Liver (tissue), 10 donors: Measurements from ENCODE around the gene NAALADL1. TPM values are rescaled to one million over a fixed set of nuclear protein-coding genes. Genes with fewer than 3 reads are reported as not detected.

Experiments
- DNase-seq: peaks from one replicate; pipeline ENCODE4 v3.0.0-alpha.2; 2017; ENCODE audit warnings: low spot score
- H3K27ac ChIP-seq, 2 donors: one replicate each; pipeline ENCODE4 v1.7.0; 2013; ENCODE audit warnings: inconsistent platforms in 2 of 2, low read length in 2 of 2, control low read depth in 1 of 2, low read depth in 1 of 2, mild to moderate bottlenecking in 1 of 2
- H3K27me3 ChIP-seq, 4 donors: one replicate each; pipeline versions ENCODE4 v1.6.1 to v1.7.0; 2013; ENCODE audit warnings: low read length in 3 of 4, inconsistent platforms in 1 of 4, mild to moderate bottlenecking in 1 of 4, moderate library complexity in 1 of 4; ENCODE audit not compliant: control insufficient read depth in 4 of 4, insufficient read depth in 4 of 4
- H3K36me3 ChIP-seq, 4 donors: one replicate each; pipeline versions ENCODE4 v1.6.1 to v1.7.0; 2013; ENCODE audit warnings: low read length in 3 of 4, mild to moderate bottlenecking in 3 of 4, low read depth in 1 of 4, moderate library complexity in 1 of 4; ENCODE audit not compliant: control insufficient read depth in 4 of 4, insufficient read depth in 3 of 4
- H3K4me1 ChIP-seq, 4 donors: one replicate each; pipeline versions ENCODE4 v1.6.1 to v1.7.0; 2013; ENCODE audit warnings: low read length in 3 of 4, mild to moderate bottlenecking in 3 of 4, moderate library complexity in 1 of 4; ENCODE audit not compliant: control insufficient read depth in 4 of 4, insufficient read depth in 4 of 4
- H3K4me3 ChIP-seq, 3 donors: one replicate each; pipeline versions ENCODE4 v1.6.1 to v1.7.0; 2013; ENCODE audit warnings: low read length in 3 of 3, control low read depth in 1 of 3, low read depth in 1 of 3, mild to moderate bottlenecking in 1 of 3
- H3K9ac ChIP-seq, 2 donors: one replicate each; pipeline ENCODE4 v1.7.0; 2013; ENCODE audit warnings: low read length in 2 of 2, mild to moderate bottlenecking in 2 of 2, moderate library complexity in 2 of 2, control low read depth in 1 of 2, low read depth in 1 of 2
- H3K9me3 ChIP-seq, 4 donors: one replicate each; pipeline versions ENCODE4 v1.6.1 to v1.7.0; 2013; ENCODE audit warnings: low read length in 3 of 4; ENCODE audit not compliant: control insufficient read depth in 4 of 4
- CTCF ChIP-seq: fragments of 150-350 bp; IDR thresholded peaks from 2 replicates; pipeline ENCODE4 v1.5.1; 2017; ENCODE audit warnings: improper control_type of control experiment, low read depth, low read length; ENCODE audit not compliant: missing input control
- EGR1 ChIP-seq, 2 donors: IDR thresholded peaks; 2 replicates each; pipeline ENCODE4 v1.6.1; 2016 to 2018; ENCODE audit warnings: antibody characterized with exemption in 2 of 2, low read depth in 2 of 2
- FOXA1 ChIP-seq: IDR thresholded peaks from 2 replicates; pipeline ENCODE4 v1.6.1; 2016; ENCODE audit warnings: antibody characterized with exemption
- HNF4G ChIP-seq: IDR thresholded peaks from 2 replicates; pipeline ENCODE4 v1.6.1; 2016; ENCODE audit warnings: antibody characterized with exemption
- YY1 ChIP-seq: IDR thresholded peaks from 2 replicates; pipeline ENCODE4 v1.6.1; 2016; ENCODE audit warnings: antibody characterized with exemption, mild to moderate bottlenecking
- WGBS: extraction: QIAGEN DNeasy Blood & Tissue Kit; methylation state at CpG from one replicate; pipeline ENCODE4 v1.1.7; 2013; 5-methylcytosine and 5-hydroxymethylcytosine counted together
- polyA plus RNA-seq, 2 donors: library from polyadenylated mRNA; stranded (reverse) in 1 of 2; unstranded in 1 of 2; fragments of 200-250 nt in 1 of 2; fragments of >200 nt in 1 of 2; fragmentation: Nextera tagmentation in 1 of 2; extraction: Ambion mirVana in 1 of 2; gene quantifications; one replicate each; pipeline versions ENCODE4 v1.2.1 to v1.2.3, GENCODE V29; 2013 to 2015
- small RNA-seq: library from RNA; depleted of rRNA; stranded (forward); fragments of <200 nt; gene quantifications from one replicate; pipeline ENCODE3, GENCODE V24; 2014
- total RNA-seq, 2 donors: library from RNA; depleted of rRNA; stranded (reverse); fragments of >200 nt; gene quantifications; one replicate each; pipeline ENCODE4 v1.2.3, GENCODE V29; 2014
- donor health status: healthy.
- donor health status: healthy.
- donor health status: healthy.
- donor health status: healthy.
- donor health status: healthy.

Gene NAALADL1
- total and polyA plus RNA-seq, 4 donors, result 1.2 to 2.1 (median 1.6) TPM

- peak; percentile 58 for TF ChIP-seq CTCF
Observed at GRCh38 chr11:64996710-64997380, 61.5 kb downstream of the NAALADL1 start, which contains the start of gene BATF2 (continued).

GRCh38 chr11:64996327-64996709 lies 62.0 kb downstream of the NAALADL1 start:
- Histone ChIP-seq H3K4me1 (peaks cover 0 to 22% (median 13%) of the 10 kb centered on the region in 4 donors), H3K27ac (peak overlapping the region; percentile 73 to 78), H3K9ac (peak overlapping the region; percentile 87 to 95), H3K27me3 (no peaks in the 10 kb centered on the region), H3K36me3 (peaks cover 0 to 2% (median 0%) of the 10 kb centered on the region in 4 donors), H3K4me3 (peak overlapping the region; percentile 77 to 92 (median 80)), H3K9me3 (no peaks in the 10 kb centered on the region)
- no peak for DNase-seq
- TF ChIP-seq HNF4G (no peak), FOXA1 (no peak), EGR1 (IDR thresholded peaks at IDR 0.05; ENCODE audit: low read depth in 2 of 2) (no peak), YY1 (no peak)
- WGBS, result 13% methylated on average over 11 of the region's 11 CpGs

Small RNAs within 50 kb of the gene (small RNA-seq; reads per million reads assigned to genes)
- gene MIR6879 (not detected), gene SNX15 (not detected)

Other genes with a start within 250 kb of the NAALADL1 start
- gene MEN1, start 248.0 kb downstream of the NAALADL1 start, total RNA-seq, result 10 to 100 TPM; 12.1 to 15.1 TPM
- gene MEN1, start 248.0 kb downstream of the NAALADL1 start, polyA plus RNA-seq, result 10 to 100 TPM in 1 of 2 donors, 1 to 10 TPM in 1; 9.0 to 14.7 TPM
- 1 to 10 TPM in 1 of 2 donors, under 1 TPM in 1; 0.75 to 1.2 TPM for gene CDC42BPG, start 213.9 kb downstream of the NAALADL1 start, total RNA-seq
- gene CDC42BPG, start 213.9 kb downstream of the NAALADL1 start, polyA plus RNA-seq, result under 1 TPM; 0.18 to 0.40 TPM
- gene EHD1, start 179.9 kb downstream of the NAALADL1 start, total RNA-seq, result 10 to 100 TPM; 27.3 to 36.4 TPM
- gene EHD1, start 179.9 kb downstream of the NAALADL1 start, polyA plus RNA-seq, result 10 to 100 TPM in 1 of 2 donors, 1 to 10 TPM in 1; 8.3 to 11.1 TPM
- gene ATG2A, start 141.3 kb downstream of the NAALADL1 start, total RNA-seq, result 10 to 100 TPM; 18.3 to 27.8 TPM
- 10 to 100 TPM; 15.6 to 34.1 TPM for gene ATG2A, start 141.3 kb downstream of the NAALADL1 start, polyA plus RNA-seq
- 1 to 10 TPM; 5.3 to 6.6 TPM for gene PPP2R5B, start 133.9 kb downstream of the NAALADL1 start, total RNA-seq
- gene PPP2R5B, start 133.9 kb downstream of the NAALADL1 start, polyA plus RNA-seq, result 1 to 10 TPM; 2.9 to 4.9 TPM
- not detected for gene GPHA2, start 122.7 kb downstream of the NAALADL1 start, total RNA-seq
- not detected for gene GPHA2, start 122.7 kb downstream of the NAALADL1 start, polyA plus RNA-seq
- gene MAJIN, start 86.4 kb downstream of the NAALADL1 start, total RNA-seq, result not detected
- under 1 TPM; 0.09 to 0.31 TPM for gene MAJIN, start 86.4 kb downstream of the NAALADL1 start, polyA plus RNA-seq
- 1 to 10 TPM in 1 of 2 donors, under 1 TPM in 1; 0.51 to 1.2 TPM for gene BATF2, start 61.6 kb downstream of the NAALADL1 start, total RNA-seq
- gene BATF2, start 61.6 kb downstream of the NAALADL1 start, polyA plus RNA-seq, result 1 to 10 TPM; 1.6 to 3.2 TPM
- gene ARL2, start 44.4 kb downstream of the NAALADL1 start, total RNA-seq, result 10 to 100 TPM; 10.8 to 17.1 TPM
- 10 to 100 TPM; 12.9 to 19.5 TPM for gene ARL2, start 44.4 kb downstream of the NAALADL1 start, polyA plus RNA-seq
- gene SNX15, start 31.1 kb downstream of the NAALADL1 start, total RNA-seq, result 1 to 10 TPM; 4.5 to 7.2 TPM
- 1 to 10 TPM; 4.8 to 6.7 TPM for gene SNX15, start 31.1 kb downstream of the NAALADL1 start, polyA plus RNA-seq
- 1 to 10 TPM; 3.8 to 7.9 TPM for gene SAC3D1, start 17.3 kb downstream of the NAALADL1 start, total RNA-seq
- 1 to 10 TPM; 6.1 to 7.4 TPM for gene SAC3D1, start 17.3 kb downstream of the NAALADL1 start, polyA plus RNA-seq
- 10 to 100 TPM in 1 of 2 donors, under 1 TPM in 1; 0.17 to 12.0 TPM for gene CDCA5, start 25.5 kb upstream of the NAALADL1 start, total RNA-seq
- gene CDCA5, start 25.5 kb upstream of the NAALADL1 start, polyA plus RNA-seq, result 1 to 10 TPM in 1 of 2 donors, under 1 TPM in 1; 0.72 to 2.7 TPM
- 10 to 100 TPM; 12.3 to 14.4 TPM for gene ZFPL1, start 25.7 kb upstream of the NAALADL1 start, total RNA-seq
- 10 to 100 TPM; 18.1 to 19.2 TPM for gene ZFPL1, start 25.7 kb upstream of the NAALADL1 start, polyA plus RNA-seq
- 100 to 1,000 TPM; 102 to 158 TPM for gene VPS51, start 37.7 kb upstream of the NAALADL1 start, total RNA-seq
- gene VPS51, start 37.7 kb upstream of the NAALADL1 start, polyA plus RNA-seq, result 10 to 100 TPM; 33.2 to 66.0 TPM
- 100 to 1,000 TPM in 1 of 2 donors, 10 to 100 TPM in 1; 69.4 to 337 TPM for gene TM7SF2, start 53.3 kb upstream of the NAALADL1 start, total RNA-seq
- gene TM7SF2, start 53.3 kb upstream of the NAALADL1 start, polyA plus RNA-seq, result 100 to 1,000 TPM in 1 of 2 donors, 10 to 100 TPM in 1; 39.0 to 109 TPM
- 1 to 10 TPM; 2.2 to 4.9 TPM for gene ZNHIT2, start 59.1 kb upstream of the NAALADL1 start, total RNA-seq
- gene ZNHIT2, start 59.1 kb upstream of the NAALADL1 start, polyA plus RNA-seq, result 10 to 100 TPM in 1 of 2 donors, 1 to 10 TPM in 1; 7.4 to 13.9 TPM
- 100 to 1,000 TPM; 199 to 332 TPM for gene FAU, start 63.6 kb upstream of the NAALADL1 start, total RNA-seq
- gene FAU, start 63.6 kb upstream of the NAALADL1 start, polyA plus RNA-seq, result 100 to 1,000 TPM; 393 to 535 TPM
- 10 to 100 TPM; 31.7 to 39.2 TPM for gene MRPL49, start 63.8 kb upstream of the NAALADL1 start, total RNA-seq
- 10 to 100 TPM; 31.1 to 47.2 TPM for gene MRPL49, start 63.8 kb upstream of the NAALADL1 start, polyA plus RNA-seq
- 100 to 1,000 TPM in 1 of 2 donors, 10 to 100 TPM in 1; 19.9 to 210 TPM for gene SYVN1, start 76.0 kb upstream of the NAALADL1 start, total RNA-seq
- 10 to 100 TPM; 41.1 to 72.1 TPM for gene SYVN1, start 76.0 kb upstream of the NAALADL1 start, polyA plus RNA-seq
- under 1 TPM in 1 of 2 donors, not detected in 1; 0.08 TPM for gene SPDYC, start 111.7 kb upstream of the NAALADL1 start, total RNA-seq
- 1 to 10 TPM in 1 of 2 donors, under 1 TPM in 1; 0.52 to 1.1 TPM for gene SPDYC, start 111.7 kb upstream of the NAALADL1 start, polyA plus RNA-seq
- gene CAPN1, start 123.4 kb upstream of the NAALADL1 start, total RNA-seq, result 100 to 1,000 TPM in 1 of 2 donors, 10 to 100 TPM in 1; 81.7 to 183 TPM
- 10 to 100 TPM; 39.6 to 48.4 TPM for gene CAPN1, start 123.4 kb upstream of the NAALADL1 start, polyA plus RNA-seq
- 1 to 10 TPM; 4.9 to 6.1 TPM for gene POLA2, start 203.4 kb upstream of the NAALADL1 start, total RNA-seq
- gene POLA2, start 203.4 kb upstream of the NAALADL1 start, polyA plus RNA-seq, result 1 to 10 TPM; 1.5 TPM